NCI-H1048 (cell line): ENCODE results near the gene CISD3.

Experiments
- DNase-seq: peaks from one replicate; lab custom pipeline; 2025; lab: John Stamatoyannopoulos, UW

CISD3 gene

DNA sequence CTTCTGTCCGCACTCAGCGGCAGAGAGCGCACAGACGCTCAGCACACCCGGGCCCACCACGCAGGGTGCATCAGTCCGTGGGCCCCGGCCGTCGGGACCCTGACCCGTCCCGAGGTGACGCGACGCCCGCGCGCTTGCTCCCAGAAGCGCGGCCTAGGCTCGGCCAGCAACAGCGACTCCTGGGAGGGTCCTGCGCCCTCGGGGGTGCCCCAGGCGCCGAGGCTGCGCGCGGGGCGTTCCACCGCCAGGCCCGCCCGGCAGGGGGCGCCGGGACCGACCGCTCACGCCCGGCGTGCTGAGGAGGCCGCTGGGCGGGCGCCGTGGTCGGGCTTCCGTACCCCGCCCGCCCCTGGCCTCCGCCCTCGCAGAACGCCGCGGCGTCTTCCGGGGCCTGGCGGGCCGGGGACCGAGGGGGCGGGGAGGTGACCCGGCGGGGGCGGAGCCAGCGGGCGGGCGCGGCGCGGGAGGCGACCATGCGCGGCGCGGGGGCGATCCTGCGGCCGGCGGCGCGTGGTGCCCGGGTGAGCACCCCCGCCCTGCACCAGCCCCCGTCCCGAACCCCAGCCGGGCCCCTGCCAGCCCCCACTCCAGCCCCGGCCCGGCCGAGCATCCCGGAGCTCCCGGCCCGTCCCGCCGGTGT is at the start of gene CISD3:
Gene CISD3 (plus strand): TSS at position 456 of the 640 bp plus-strand sequence. CDS start 18 bp downstream, at position 474.
- DNase-seq = peak; percentile 44

DNA sequence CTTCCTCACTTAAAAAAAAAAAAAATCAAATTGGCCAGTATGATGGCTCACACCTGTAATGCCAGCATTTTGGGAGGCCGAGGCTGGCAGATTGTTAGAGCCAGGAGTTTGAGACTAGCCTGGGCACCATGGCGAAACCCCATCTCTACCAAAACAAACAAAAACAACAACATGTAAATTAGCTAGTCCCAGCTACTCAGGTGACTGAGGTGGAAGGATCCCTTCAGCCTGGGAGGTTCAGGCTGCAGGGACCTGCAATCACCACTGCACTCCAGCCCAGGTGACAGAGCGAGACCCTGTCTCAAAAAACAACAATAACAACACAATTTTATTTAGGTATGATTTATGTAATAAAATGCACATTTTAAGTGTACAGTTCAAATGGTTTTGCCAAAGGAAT is 49.0 kb upstream of the CISD3 start:
- DNase-seq = no peak

- no peak for DNase-seq
These were observed 44.6 kb upstream of the CISD3 start for GRCh38 chr17:38685491-38685890.

DNA sequence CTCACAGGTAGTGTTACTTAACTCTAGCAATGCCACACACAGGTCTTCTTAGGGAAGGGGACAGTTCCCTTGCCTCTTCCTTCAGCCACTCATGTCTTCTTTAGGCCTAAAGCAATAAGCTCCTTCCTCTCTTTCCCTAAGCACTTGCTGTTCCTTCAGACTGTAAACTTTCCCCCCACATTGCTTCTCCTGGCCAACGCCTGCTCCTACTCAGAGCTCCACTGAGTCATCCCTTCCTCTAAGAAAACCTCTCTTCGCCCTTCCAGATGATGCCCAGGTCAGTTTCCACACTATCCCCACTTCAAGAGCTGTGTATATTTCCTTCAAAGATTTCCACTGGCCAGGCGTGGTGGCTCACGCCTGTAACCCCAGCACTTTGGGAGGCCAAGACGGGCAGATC is 42.9 kb upstream of the CISD3 start:
- no peak for DNase-seq

DNA sequence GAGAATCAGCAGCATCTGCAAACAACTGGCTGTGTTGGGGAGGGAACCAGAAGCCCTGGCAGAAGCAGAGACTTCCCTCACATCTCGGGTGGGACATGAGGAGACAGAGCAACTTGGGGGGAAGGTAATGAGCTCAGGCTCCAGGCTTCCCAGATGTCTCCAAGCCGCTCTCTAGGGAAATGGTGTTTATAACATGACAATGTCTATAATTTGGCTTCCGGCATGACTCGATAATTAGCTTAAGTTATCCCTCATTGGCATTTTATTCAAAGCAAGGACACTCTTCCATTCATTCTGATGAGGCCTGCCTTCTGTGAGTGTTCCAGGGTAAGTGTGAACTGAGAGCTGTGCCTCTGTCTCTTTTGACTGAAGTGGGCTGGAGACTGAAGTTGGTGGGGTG is 39.8 kb upstream of the CISD3 start:
- DNase-seq = no peak

GRCh38 chr17:38691154-38691553 is 39.0 kb upstream of the CISD3 start:
- DNase-seq = no peak

DNA sequence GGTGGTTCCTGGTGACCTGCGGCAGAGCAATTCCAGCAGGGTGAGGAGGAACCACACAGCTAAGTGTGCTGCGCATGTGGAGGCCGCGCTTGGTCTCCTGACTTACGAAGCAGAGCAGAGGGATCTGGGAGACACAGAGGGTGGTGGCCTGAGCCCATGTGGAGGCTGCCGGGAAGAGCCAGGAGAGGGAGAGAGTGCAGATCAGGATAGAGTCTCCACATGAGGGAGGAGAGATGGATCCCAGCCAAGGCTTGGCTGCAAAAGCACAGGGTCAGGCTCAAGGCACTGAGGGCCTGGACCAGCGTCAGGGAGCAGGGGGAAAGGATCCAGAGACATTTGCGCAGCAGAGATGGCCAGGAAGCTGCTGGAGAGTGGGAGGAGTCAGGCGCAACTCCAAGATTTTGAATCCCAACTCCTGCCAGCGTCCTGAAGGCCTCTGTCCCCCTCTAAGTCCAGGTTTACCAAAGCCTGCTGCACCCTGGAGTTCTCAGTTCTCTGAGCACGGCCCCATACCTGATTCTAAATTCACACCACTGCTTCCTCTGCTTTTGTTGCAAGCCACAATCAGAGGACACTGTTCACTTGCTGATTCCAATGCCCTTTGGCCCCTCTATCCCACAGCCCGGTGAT is 36.3 kb upstream of the CISD3 start:
- DNase-seq = no peak

GRCh38 chr17:38697061-38697820 is 32.9 kb upstream of the CISD3 start:
- no peak for DNase-seq

DNA sequence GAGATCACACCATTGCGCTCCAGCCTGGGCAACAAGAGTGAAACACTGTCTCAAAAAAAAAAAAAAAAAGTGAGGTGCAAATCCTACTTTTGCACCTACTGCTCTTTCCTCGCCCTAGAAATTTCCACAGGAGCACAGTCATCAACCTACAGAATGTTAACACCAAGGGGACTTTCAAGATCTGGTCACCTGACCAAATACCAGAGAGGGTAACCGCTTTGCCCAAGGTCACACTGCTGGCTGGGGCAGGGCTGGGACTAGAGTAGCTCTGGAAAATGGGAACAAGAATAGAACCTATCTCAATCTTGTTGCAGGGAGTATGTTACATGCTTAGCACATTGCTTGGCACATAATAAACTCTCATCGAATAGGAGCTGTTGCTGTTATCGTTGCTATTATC is 31.4 kb upstream of the CISD3 start:
- DNase-seq = no peak

- DNase-seq = no peak
These were observed 28.5 kb upstream of the CISD3 start for GRCh38 chr17:38701504-38702165.

DNA sequence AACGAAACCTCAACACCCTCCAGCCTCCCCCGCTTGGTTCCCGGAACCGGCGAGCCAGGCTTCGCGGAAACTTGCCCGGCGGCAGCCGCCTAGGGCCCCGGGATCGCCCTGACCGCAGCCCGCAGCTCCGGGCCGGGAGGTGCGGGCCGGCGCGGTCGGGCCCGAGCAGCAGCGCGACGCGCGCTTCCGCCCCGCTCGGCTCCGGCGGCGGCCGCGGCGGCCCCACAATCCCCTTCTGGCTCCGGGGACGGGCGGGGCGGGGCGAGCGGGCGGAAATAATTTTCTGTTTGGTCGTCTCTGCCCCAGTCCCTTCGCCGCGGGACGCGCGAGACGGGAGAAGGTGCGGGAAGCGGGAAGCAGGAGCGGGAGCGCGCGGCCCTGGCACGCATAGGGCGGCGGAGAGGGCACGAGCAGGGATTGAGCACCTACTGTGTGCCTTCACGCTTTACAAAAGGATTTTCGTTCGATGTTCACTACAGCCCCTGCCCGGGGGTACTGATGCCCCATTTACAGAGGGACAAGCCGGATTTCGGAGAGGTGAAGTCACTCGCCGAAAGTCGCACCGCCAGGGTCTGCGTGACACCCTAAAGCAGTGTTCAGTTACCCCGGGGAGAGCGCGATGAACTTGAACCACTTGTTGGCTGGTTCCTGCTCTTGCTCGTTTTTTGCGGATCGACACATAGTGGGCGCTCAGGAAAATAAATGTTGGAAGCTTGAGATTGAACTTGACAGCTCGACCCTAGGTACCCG is 27.8 kb upstream of the CISD3 start:
- peak; percentile 74 for DNase-seq

DNA sequence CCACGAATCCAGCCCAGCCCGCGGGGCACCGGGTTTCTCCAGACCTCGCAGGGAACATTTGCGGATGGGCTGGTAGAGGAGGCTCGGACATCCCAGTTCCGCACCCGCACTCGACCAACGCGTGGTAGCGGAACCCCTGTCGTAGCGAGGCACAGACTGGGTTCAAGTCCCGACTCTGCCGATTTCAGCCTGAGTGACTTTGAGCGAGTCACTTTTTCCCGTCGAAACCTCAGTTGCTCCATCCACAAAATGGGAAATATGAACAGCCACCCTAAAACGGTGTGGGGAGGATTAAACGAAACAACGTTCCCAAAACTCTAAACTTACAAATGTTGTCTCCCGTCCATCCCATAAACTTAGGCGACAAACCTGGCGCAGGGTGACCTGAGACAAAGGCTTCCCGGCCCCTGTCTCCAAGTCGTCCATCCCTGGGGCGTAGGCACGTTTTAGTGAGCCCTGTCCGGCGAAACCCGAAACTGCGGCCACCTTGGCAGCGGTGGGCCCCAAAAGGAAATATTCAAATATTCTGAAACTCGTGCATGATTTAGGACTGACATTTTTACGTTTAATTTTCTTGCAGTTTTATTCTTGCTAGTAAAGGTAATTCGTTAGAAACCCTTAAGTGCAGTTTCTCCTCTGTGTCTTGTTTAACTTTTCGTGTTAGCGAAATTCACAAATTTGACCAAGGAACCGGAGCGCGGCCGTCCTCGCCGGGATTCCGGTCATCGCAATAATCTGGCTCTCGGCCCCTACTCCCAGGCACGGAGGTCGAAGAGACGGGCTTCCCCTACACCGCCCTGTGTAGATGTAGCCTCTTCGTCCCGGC is 27.0 kb upstream of the CISD3 start:
- DNase-seq = no peak

DNA sequence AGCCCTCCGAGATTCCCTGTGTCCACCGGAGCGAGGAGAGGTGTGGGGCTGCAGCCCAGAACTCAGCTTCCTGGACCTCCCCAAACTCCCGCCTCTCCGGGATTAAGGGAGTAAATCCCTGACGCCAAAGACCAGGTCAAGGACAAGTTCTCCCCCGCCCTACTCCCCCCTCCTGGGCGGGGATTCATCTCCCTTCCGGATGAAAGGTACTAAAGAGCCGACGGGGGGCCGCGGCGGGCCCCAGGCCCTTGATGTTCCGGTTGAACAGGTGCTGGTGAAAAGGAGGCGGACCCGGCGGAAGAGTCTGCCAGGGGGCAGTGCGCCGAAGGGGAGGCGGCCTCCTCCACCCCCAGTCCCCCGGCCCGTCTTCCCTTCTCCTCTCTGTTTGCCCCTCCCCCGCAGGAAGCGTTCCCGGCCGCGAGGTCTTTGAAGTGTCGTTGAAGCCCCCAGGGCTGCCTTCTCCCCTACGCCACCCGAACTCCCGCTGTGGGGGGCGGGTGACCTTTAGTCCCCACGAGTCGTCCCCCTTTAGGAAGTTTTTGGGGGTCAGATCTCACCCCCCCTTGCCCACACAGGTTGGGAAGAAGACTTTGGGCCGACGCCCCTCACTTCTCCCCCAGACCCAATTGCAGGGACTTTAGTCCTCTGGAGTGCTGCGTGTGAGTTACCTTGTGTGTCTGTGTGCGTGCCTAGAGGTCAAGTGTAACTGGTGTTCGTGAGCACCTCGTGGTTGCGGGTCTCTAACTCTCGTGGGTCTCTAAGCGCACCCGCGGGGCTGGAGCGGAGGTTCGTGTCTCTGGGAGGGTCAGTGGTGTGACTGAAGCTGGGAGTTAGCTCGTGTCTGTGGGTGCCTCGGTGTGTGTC is 26.2 kb upstream of the CISD3 start:
- peak; percentile 67 for DNase-seq

GRCh38 chr17:38704606-38705522 is 25.3 kb upstream of the CISD3 start, which contains the start of gene MLLT6:
Gene MLLT6 (plus strand): TSS chr17:38705273. CDS start chr17:38705633, 360 bp downstream.
- DNase-seq = peak; percentile 37

- DNase-seq = no peak
These were observed 24.7 kb upstream of the CISD3 start for GRCh38 chr17:38705523-38705802.

GRCh38 chr17:38705803-38706504 is 24.2 kb upstream of the CISD3 start:
- no peak for DNase-seq

GRCh38 chr17:38706505-38707216 is 23.5 kb upstream of the CISD3 start:
- DNase-seq = no peak
